SH-SY5Y (cell line): ENCODE data around the gene MCOLN2.

Source experiments
- GATA2 ChIP-seq: IDR thresholded peaks from 2 replicates; pipeline ENCODE4 v1.6.1; 2011; ENCODE audit warnings: mild to moderate bottlenecking, low read depth, low read length
- GATA3 ChIP-seq: IDR thresholded peaks from 2 replicates; pipeline ENCODE4 v1.6.1; 2011; ENCODE audit warnings: low read depth, mild to moderate bottlenecking, low read length, moderate library complexity

- no peak for TF ChIP-seq GATA2
- TF ChIP-seq GATA3 = no peak
These were observed 4.8 kb upstream of the MCOLN2 start for GRCh38 chr1:85001742-85002141.
